ENCODE data around the gene LPP. TPM values are rescaled to one million over a fixed set of nuclear protein-coding genes. Genes with fewer than 3 reads are reported as not detected.

Gene LPP
- total RNA-seq, 1 experiment from 2014 or later: 120 TPM

DNA sequence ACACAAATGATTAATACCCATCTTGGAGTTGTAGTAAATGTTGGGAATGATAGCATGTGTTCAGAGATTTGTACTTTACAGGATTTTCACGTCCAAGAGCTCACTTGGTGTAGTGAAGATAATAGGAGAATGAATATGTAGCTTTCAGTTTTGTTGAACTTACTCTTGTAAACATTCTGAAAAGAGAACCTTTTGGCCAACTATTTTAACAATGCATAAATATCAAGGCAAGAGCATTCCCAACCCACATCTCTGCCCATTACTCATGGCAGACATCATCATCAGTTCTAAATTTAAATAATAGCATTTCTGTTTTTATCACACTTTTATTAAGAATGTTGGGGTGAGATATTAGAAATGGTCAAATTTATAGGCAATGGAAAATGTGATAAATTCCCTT lies 552.6 kb downstream of the LPP start:
- Mint-ChIP-seq H3K36me3 (ENCODE audit: insufficient read depth, unreplicated experiment) (peaks cover 24% of the 10 kb centered on the region), H3K4me3 (ENCODE audit: unreplicated experiment) (no peak overlapping the region), H3K27ac (ENCODE audit: unreplicated experiment) (no peak overlapping the region), H3K9me3 (ENCODE audit: unreplicated experiment) (no peaks in the 10 kb centered on the region), H3K27me3 (ENCODE audit: insufficient read depth, unreplicated experiment) (no peaks in the 10 kb centered on the region), H3K4me1 (ENCODE audit: low read depth, unreplicated experiment) (peaks cover 19% of the 10 kb centered on the region)
- Histone ChIP-seq H3K4me3 (ENCODE audit: low read depth, low read length) (no peak overlapping the region), H3K27me3 (replicated peaks; ENCODE audit: control insufficient read depth, insufficient read depth, low read length) (no peaks in the 10 kb centered on the region), H3K36me3 (ENCODE audit: control insufficient read depth, insufficient read depth, low read length) (no peaks in the 10 kb centered on the region), H3K9me3 (no peaks in the 10 kb centered on the region), H3K4me1 (peaks cover 4% of the 10 kb centered on the region; the same call in 1 of the 2 replicates)
- no peak for DNase-seq
- intact Hi-C loops (cut with micrococcal nuclease; ENCODE audit: unreplicated experiment): no loop called here
- ChIA-PET CTCF (no interaction called here), POLR2A (no interaction called here)
- BruUV-seq (replicated peaks): no TSS peak
- TF ChIP-seq, protein P1, sequence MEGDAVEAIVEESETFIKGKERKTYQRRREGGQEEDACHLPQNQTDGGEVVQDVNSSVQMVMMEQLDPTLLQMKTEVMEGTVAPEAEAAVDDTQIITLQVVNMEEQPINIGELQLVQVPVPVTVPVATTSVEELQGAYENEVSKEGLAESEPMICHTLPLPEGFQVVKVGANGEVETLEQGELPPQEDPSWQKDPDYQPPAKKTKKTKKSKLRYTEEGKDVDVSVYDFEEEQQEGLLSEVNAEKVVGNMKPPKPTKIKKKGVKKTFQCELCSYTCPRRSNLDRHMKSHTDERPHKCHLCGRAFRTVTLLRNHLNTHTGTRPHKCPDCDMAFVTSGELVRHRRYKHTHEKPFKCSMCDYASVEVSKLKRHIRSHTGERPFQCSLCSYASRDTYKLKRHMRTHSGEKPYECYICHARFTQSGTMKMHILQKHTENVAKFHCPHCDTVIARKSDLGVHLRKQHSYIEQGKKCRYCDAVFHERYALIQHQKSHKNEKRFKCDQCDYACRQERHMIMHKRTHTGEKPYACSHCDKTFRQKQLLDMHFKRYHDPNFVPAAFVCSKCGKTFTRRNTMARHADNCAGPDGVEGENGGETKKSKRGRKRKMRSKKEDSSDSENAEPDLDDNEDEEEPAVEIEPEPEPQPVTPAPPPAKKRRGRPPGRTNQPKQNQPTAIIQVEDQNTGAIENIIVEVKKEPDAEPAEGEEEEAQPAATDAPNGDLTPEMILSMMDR (IDR thresholded peaks at IDR 0.05; ENCODE audit: insufficient read depth in 1 of 2, low read depth in 1 of 2, low read length in 1 of 2, severe bottlenecking in 1 of 2, unreplicated experiment in 1 of 2): no peak

DNA sequence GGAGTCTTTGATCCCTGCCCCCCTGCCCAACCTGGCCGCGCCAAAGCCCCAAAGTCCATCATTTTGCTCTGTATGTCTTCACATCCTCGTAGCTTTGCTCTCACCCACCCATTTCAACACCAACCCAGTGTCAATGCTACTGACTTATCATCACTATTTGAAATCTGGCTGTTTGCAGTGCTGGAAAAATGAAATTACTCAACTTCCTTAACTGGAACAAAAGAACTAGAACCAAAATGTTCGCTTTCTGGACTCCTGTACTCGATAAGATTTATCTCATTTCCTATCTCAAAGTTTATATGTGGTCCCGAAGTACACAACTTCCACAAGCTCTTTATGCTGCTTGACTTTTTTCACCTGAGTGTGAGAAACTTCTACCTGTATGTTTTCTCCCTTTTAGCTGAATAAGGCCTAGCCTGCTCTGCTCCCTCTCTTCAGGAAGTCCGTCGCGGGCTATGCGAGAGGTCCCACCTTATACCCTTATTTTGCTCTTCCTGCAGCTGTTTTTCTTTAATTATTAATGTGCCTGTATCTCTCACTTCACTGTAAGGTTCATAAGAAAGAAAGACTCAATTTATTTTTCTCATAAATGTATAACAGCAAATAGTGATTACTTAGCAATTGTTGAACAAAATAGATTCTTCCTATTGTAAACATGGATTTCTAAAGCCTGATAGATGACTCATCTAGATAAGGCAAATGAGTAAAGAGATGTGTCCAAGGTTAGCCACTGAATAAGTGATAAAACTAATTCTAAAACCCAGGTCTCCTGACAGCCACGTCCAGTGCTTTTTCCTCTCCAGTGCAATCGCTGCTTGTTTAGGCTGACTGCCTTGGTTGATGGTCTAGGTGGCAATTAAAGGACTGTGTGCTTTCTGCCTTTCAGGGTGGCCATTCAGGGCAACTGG lies 553.7 kb downstream of the LPP start:
- H3K27me3 ChIP-seq (replicated peaks; ENCODE audit: control insufficient read depth, insufficient read depth, low read length): no peaks in the 10 kb centered on the region
- intact Hi-C loops (cut with micrococcal nuclease; ENCODE audit: unreplicated experiment): no loop called here
- H3K36me3 ChIP-seq (ENCODE audit: control insufficient read depth, insufficient read depth, low read length): no peaks in the 10 kb centered on the region
- no peak for DNase-seq
- TF ChIP-seq, protein P1 (IDR thresholded peaks at IDR 0.05; ENCODE audit: insufficient read depth in 1 of 2, low read depth in 1 of 2, low read length in 1 of 2, severe bottlenecking in 1 of 2, unreplicated experiment in 1 of 2): no peak
- H3K4me1 ChIP-seq: peaks cover 14% of the 10 kb centered on the region
- no peaks in the 10 kb centered on the region for H3K27me3 Mint-ChIP-seq (ENCODE audit: insufficient read depth, unreplicated experiment)
- BruUV-seq (replicated peaks): no TSS peak
- H3K4me1 Mint-ChIP-seq (ENCODE audit: low read depth, unreplicated experiment): peaks cover 27% of the 10 kb centered on the region
- H3K27ac Mint-ChIP-seq (ENCODE audit: unreplicated experiment): peak overlapping the region; percentile 67
- no peak overlapping the region for H3K4me3 Mint-ChIP-seq (ENCODE audit: unreplicated experiment)
- H3K9me3 Mint-ChIP-seq (ENCODE audit: unreplicated experiment): no peaks in the 10 kb centered on the region
- H3K36me3 Mint-ChIP-seq (ENCODE audit: insufficient read depth, unreplicated experiment): peaks cover 24% of the 10 kb centered on the region
- CTCF ChIA-PET: no interaction called here
- no peaks in the 10 kb centered on the region for H3K9me3 ChIP-seq
- no peak overlapping the region for H3K4me3 ChIP-seq (ENCODE audit: low read depth, low read length)
- POLR2A ChIA-PET: no interaction called here

DNA sequence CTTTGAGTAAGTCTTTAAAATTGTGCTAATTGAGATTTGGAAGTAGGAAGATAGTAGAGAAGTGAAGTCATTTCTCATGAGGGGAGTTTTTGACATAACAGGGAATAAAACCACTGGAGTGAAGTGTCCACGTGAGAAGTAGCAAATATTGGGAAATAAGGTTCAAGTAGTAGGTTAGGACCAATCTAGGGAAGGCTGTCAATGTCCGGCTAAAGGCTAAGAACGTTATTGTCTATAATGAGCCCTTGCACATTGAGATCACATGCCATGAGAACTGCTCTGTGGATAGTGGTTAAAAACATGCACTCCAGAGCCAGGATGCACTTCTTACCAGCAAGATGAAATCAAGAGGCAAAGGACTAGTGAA lies 557.9 kb downstream of the LPP start:
- CTCF ChIA-PET: interaction anchor here (0.5 kb wide), 1 partner anchor 976 kb away, joined by 3 read pairs; no protein-coding TSS in a partner anchor
- intact Hi-C loops (cut with micrococcal nuclease; ENCODE audit: unreplicated experiment): loop anchor here (2.0 kb wide), 1 partner anchor 35 kb away; no protein-coding TSS in a partner anchor

More for the DNA sequence above, 557.9 kb downstream of the LPP start:
- BruUV-seq (replicated peaks): no TSS peak
- TF ChIP-seq, protein P1 (IDR thresholded peaks at IDR 0.05; ENCODE audit: insufficient read depth in 1 of 2, low read depth in 1 of 2, low read length in 1 of 2, severe bottlenecking in 1 of 2, unreplicated experiment in 1 of 2): no peak
- Histone ChIP-seq H3K4me1 (peaks cover 18% of the 10 kb centered on the region), H3K36me3 (ENCODE audit: control insufficient read depth, insufficient read depth, low read length) (no peaks in the 10 kb centered on the region), H3K4me3 (ENCODE audit: low read depth, low read length) (no peak overlapping the region), H3K9me3 (no peaks in the 10 kb centered on the region), H3K27me3 (replicated peaks; ENCODE audit: control insufficient read depth, insufficient read depth, low read length) (no peaks in the 10 kb centered on the region)
- no peak for DNase-seq
- POLR2A ChIA-PET: no interaction called here
- Mint-ChIP-seq H3K36me3 (ENCODE audit: insufficient read depth, unreplicated experiment) (peaks cover 34% of the 10 kb centered on the region), H3K4me3 (ENCODE audit: unreplicated experiment) (no peak overlapping the region), H3K27ac (ENCODE audit: unreplicated experiment) (peak overlapping the region; percentile 1), H3K9me3 (ENCODE audit: unreplicated experiment) (no peaks in the 10 kb centered on the region), H3K27me3 (ENCODE audit: insufficient read depth, unreplicated experiment) (no peaks in the 10 kb centered on the region), H3K4me1 (ENCODE audit: low read depth, unreplicated experiment) (peaks cover 32% of the 10 kb centered on the region)

All from Caco-2 (cell line).